Measurements from ENCODE around the gene NPFF. TPM values are rescaled to one million over a fixed set of nuclear protein-coding genes. Genes with fewer than 3 reads are reported as not detected.

Gene NPFF, protein sequence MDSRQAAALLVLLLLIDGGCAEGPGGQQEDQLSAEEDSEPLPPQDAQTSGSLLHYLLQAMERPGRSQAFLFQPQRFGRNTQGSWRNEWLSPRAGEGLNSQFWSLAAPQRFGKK
- total RNA-seq = not detected in 2 replicates

DNA sequence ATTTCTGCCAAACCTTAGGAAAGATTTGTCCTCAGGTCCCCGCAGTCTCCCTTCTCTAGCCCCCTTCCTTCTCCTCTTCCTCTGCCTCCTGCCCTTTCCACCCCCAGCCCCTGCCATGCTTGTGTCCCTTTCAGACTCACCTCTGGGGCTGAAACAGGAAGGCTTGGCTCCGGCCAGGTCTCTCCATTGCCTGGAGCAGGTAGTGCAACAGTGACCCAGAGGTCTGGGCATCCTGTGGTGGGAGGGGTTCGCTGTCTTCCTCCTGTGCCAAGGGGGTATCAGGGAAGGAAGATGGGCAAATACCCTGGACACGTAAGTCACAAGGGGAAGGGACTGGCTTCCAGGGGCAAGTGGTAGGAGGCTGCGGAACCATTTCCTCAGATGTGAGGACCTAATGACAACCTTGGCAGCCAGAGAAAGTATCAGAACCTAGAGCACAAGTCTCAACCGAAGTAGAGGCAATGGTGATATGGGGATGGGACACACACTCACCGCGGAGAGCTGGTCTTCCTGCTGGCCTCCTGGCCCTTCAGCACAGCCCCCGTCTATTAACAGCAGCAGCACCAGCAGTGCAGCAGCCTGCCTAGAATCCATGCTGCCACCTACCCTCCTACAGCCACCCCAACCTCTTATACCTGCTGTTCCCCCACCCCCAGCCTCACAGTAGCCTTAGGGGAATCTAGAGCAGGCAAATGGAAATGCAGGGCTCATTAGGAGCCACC, at the start of gene NPFF:
Gene NPFF (minus strand): TSS at position 604 of the 722 bp plus-strand sequence. CDS start 10 bp downstream, at position 594.

DNA sequence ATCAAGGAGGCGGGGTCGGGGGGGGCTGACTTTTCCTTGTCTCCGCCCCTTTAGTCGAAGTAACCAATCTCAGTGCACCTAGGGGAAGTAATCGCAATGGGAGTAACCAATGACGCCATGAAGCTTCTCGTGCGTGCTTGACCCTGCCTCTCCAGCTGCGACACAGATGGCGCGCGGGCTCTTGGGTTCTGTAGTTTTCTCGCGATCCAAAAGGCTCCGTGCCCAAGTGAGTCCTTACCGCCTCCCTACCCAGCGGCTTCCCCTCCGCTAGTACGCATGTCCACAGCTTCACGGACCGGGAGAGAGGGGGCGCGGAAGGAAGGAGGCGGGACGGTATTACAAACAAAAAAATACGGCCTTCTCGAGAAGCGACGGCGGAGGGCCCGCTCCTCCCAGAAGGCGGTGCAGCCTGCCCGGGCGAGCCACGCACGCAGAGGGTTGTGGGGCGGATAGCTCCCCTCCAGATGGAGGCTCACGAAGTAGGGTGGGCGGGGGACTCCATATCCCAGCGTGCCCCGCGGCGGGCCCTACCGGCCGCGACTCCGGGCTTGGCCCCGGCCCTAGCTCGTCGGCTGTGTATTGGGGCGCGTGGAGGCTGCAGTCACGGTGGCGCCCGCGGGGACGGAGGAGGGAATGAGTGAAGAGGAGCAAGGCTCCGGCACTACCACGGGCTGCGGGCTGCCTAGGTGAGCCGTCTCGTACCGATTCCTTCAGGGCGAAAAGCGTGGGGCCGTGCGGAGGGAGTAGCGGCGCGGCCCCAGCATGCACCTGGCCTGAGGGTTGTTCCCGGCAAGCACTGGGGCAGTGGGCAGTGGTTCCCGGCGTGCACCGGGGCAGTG, 6.3 kb downstream of the NPFF start, which contains the start of gene TARBP2:
Gene TARBP2 (plus strand): TSS at position 508 of the 839 bp plus-strand sequence. CDS start 126 bp downstream, at position 634.

DNA sequence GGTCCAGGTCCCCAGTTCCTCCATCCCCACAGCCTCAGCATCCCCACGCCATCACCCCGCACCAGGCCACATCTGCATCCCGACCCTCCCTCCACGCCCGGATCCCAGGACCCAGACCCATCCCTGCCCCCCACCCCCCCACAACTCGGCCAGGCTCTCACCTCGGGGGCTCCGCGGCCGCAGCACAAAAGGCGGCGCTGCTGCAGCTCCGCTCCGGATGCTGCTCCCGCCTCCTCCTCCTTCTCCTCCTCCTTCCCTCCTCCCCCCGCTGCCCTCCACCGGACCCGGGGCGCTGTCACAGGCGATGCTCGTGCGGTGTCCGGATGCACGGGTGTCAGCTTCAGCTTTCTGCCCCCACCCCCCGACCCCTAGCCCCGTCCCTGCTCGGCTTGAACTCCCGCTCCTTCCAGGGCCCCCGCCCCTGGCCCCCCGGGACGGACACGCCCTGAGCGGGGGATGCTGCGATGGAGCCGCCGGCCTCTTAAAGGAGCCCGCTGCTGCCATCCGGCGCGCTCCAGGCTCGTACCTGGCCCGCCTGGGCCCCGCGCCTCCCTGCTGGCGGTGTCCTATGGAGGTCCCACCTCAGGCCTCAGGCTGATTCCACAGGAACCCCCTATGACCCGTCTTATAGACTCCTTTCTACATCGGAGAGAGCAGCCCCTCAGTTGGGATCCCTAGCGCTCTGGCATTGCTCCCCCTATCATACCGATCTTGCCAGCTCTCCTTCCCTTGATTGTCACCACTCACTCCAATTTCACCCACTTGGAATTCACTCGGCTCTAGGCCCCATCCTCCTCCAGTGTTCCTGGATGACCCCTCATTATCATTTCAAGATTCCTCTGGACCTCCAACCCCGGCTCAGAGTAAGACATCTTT, 7.8 kb downstream of the NPFF start, which contains the start of gene MAP3K12:
Gene MAP3K12 (minus strand): TSS at position 193 of the 876 bp plus-strand sequence. CDS start 12,067 bp downstream, outside the sequence.

Small RNA genes lying within 50 kb of the gene (small RNA-seq; reads per million reads assigned to genes)
- gene AC023509.3 = not detected

Other genes starting within 250 kb of the NPFF start
- gene ESPL1, start 239.2 kb downstream of the NPFF start, total RNA-seq = 7.7 and 9.8 TPM in 2 replicates
- gene PFDN5, start 211.9 kb downstream of the NPFF start, total RNA-seq = 210 and 446 TPM in 2 replicates
- 42.8 and 49.6 TPM in 2 replicates for gene MYG1, start 207.8 kb downstream of the NPFF start, total RNA-seq
- gene AAAS, start 185.9 kb downstream of the NPFF start, total RNA-seq = 53.0 and 64.9 TPM in 2 replicates
- gene SP7, start 171.1 kb downstream of the NPFF start, total RNA-seq = not detected in 2 replicates
- 41.6 and 57.5 TPM in 2 replicates for gene SP1, start 127.3 kb downstream of the NPFF start, total RNA-seq
- not detected in 2 replicates for gene AMHR2, start 83.6 kb downstream of the NPFF start, total RNA-seq
- gene PRR13, start 65.8 kb downstream of the NPFF start, total RNA-seq = 39.3 and 50.6 TPM in 2 replicates
- gene PCBP2, start 55.4 kb downstream of the NPFF start, total RNA-seq = 315 and 399 TPM in 2 replicates
- gene MAP3K12, start 8.0 kb downstream of the NPFF start, total RNA-seq = 13.4 and 34.5 TPM in 2 replicates
- 58.5 and 97.3 TPM in 2 replicates for gene TARBP2, start 6.2 kb downstream of the NPFF start, total RNA-seq
- gene ATF7, start 118.9 kb upstream of the NPFF start, total RNA-seq = 7.2 and 13.7 TPM in 2 replicates
- gene ATP5MC2, start 168.6 kb upstream of the NPFF start, total RNA-seq = 149 and 189 TPM in 2 replicates
- gene CALCOCO1, start 220.0 kb upstream of the NPFF start, total RNA-seq = 129 and 188 TPM in 2 replicates
- gene CISTR, start 244.5 kb upstream of the NPFF start, total RNA-seq = not detected in 2 replicates